Fibroblast of villous mesenchyme (primary cell): ENCODE measurements around the gene PIGBOS1. TPM values are rescaled to one million over a fixed set of nuclear protein-coding genes. Genes with fewer than 3 reads are reported as not detected.

Experiments
- DNase-seq: peaks from one replicate; pipeline ENCODE4 v3.0.0-alpha.2; 2010; ENCODE audit warnings: low read depth
- H3K4me3 ChIP-seq: 2 replicates; pipeline ENCODE4 v1.5.1; 2011; ENCODE audit warnings: low read depth, mild to moderate bottlenecking, low read length
- total RNA-seq: library from RNA; depleted of rRNA; stranded (reverse); fragments of >200 nt; gene quantifications from 2 replicates; pipeline ENCODE4 v1.2.3, GENCODE V29; 2012
- TF ChIP-seq, protein P1 (sequence below): IDR thresholded peaks from 2 replicates; pipeline ENCODE4 v1.5.1; 2012; ENCODE audit warnings: low read depth, mild to moderate bottlenecking, low read length; ENCODE audit not compliant: insufficient read depth

The PIGBOS1 gene
- total RNA-seq, 1 donor = 7.3 TPM

- TF ChIP-seq, protein P1, sequence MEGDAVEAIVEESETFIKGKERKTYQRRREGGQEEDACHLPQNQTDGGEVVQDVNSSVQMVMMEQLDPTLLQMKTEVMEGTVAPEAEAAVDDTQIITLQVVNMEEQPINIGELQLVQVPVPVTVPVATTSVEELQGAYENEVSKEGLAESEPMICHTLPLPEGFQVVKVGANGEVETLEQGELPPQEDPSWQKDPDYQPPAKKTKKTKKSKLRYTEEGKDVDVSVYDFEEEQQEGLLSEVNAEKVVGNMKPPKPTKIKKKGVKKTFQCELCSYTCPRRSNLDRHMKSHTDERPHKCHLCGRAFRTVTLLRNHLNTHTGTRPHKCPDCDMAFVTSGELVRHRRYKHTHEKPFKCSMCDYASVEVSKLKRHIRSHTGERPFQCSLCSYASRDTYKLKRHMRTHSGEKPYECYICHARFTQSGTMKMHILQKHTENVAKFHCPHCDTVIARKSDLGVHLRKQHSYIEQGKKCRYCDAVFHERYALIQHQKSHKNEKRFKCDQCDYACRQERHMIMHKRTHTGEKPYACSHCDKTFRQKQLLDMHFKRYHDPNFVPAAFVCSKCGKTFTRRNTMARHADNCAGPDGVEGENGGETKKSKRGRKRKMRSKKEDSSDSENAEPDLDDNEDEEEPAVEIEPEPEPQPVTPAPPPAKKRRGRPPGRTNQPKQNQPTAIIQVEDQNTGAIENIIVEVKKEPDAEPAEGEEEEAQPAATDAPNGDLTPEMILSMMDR = no peak
- H3K4me3 ChIP-seq = no peak overlapping the region
- peak; percentile 79 for DNase-seq
Observed at GRCh38 chr15:55357774-55358173, 38.9 kb upstream of the PIGBOS1 start.

- DNase-seq = no peak
- TF ChIP-seq, protein P1 = no peak
- no peak overlapping the region for H3K4me3 ChIP-seq
Observed at GRCh38 chr15:55356985-55357585, 38.2 kb upstream of the PIGBOS1 start.

DNA sequence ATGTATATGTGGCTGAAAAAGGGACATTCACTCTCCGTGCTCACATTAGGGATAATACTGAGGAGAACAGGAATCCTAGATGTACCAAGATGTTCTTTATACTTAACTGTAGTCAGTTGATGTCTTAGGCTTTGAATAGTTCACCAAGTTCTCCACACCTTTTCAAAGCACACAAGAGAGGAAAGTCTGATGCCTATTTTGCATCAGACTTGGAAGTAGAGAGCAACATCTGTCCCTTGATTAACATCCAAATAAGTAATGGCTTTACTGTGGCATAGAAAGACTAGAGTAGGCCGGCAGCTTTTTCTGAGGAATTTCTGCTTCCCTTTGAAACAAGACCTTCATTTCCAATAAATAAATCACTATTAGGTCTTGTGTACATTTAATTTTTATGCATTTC lies 34.1 kb upstream of the PIGBOS1 start:
- no peak overlapping the region for H3K4me3 ChIP-seq
- TF ChIP-seq, protein P1 = no peak
- no peak for DNase-seq

- H3K4me3 ChIP-seq = no peak overlapping the region
- TF ChIP-seq, protein P1 = no peak
- no peak for DNase-seq
Observed at GRCh38 chr15:55349282-55349681, 30.4 kb upstream of the PIGBOS1 start.

- TF ChIP-seq, protein P1 = no peak
- H3K4me3 ChIP-seq = no peak overlapping the region
- DNase-seq = no peak
Observed at GRCh38 chr15:55348281-55348778, 29.4 kb upstream of the PIGBOS1 start.

DNA sequence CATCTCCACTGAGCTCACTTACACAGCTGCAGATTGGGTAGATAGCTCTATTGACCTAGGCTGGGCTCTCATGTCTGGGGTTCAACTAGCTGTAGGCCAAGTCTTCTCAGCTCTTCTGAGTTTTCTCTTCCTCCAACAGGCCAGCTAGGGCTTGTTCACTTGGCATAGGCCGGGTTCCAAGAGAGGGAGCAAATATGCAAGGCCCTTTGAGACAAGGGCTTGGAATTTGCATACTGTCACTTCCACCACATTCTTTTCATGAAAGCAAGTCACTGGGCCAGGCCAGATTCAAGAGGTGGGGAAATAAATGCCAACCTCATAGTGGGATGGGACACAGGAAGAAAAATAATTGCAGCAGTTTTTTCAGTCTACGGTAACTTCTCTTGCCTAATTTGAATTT lies 25.3 kb upstream of the PIGBOS1 start:
- H3K4me3 ChIP-seq = no peak overlapping the region
- TF ChIP-seq, protein P1 = no peak
- DNase-seq = no peak

DNA sequence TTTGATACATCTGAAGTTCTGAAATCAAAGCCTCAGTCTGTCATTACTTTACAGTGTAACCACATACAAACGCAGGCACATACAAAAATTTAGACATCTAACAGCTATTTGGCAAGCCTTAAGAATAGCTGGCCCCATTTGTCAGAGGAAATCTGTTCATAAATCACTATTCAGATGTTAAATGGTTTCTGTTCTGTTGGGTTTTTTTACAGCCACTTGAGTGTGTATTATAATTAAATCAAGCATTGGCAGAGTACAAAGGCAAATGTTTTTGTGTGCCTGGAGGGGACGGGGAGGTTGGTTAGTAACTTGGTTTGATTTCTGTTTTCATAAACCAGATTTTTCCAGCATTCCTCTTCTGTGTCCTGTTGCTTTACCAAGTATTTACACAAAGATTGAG lies 24.2 kb upstream of the PIGBOS1 start:
- H3K4me3 ChIP-seq = no peak overlapping the region
- no peak for DNase-seq
- TF ChIP-seq, protein P1 = no peak
